Left ventricle myocardium inferior (tissue), 1 donor: ENCODE measurements around the gene PPARG. TPM values are rescaled to one million over a fixed set of nuclear protein-coding genes. Genes with fewer than 3 reads are reported as not detected.
A peak's percentile ranks its signal among the peaks of the same experiment; 100 is the strongest.

Experiments used
- DNase-seq: peaks from one replicate; pipeline ENCODE4 v3.0.0-alpha.2; 2020
- H3K27ac ChIP-seq: fragments of 200-600 bp; replicated peaks from 2 replicates; pipeline ENCODE4 v1.8.0; 2021
- H3K27me3 ChIP-seq: fragments of 200-600 bp; 2 replicates; pipeline ENCODE4 v1.8.0; 2021; ENCODE audit warnings: low read depth
- H3K36me3 ChIP-seq: fragments of 200-600 bp; 2 replicates; pipeline ENCODE4 v1.8.0; 2021
- H3K4me1 ChIP-seq: fragments of 200-600 bp; 2 replicates; pipeline ENCODE4 v1.8.0; 2021
- H3K4me3 ChIP-seq: fragments of 200-600 bp; 2 replicates; pipeline ENCODE4 v1.8.0; 2021; ENCODE audit warnings: mild to moderate bottlenecking, moderate library complexity
- H3K9me3 ChIP-seq: fragments of 200-600 bp; replicated peaks from 2 replicates; pipeline ENCODE4 v1.8.0; 2021
- CTCF ChIP-seq: fragments of 200-600 bp; IDR thresholded peaks from 2 replicates; pipeline ENCODE4 v1.8.0; 2021; ENCODE audit warnings: antibody characterized with exemption, mild to moderate bottlenecking, borderline replicate concordance
- intact Hi-C: fragments of 100-400 bp; cut with micrococcal nuclease; formaldehyde crosslinking; loops from one replicate; pipeline ENCODE4 v1.11.0; 2022
- total RNA-seq: library from RNA; stranded (reverse); fragmentation: NEBNext Ultra II Directional; extraction: Animal tissue kit (Norgen Biotek cat#: 25700); gene quantifications from one replicate; pipeline ENCODE4 v1.2.1, GENCODE V29; 2021
- donor health status: DM: no; HTN: yes; CAD: no; lungs with severe emphysema.

Gene PPARG
- total RNA-seq, 1 donor from 2014 or later, result 15.6 TPM

- Histone ChIP-seq H3K27me3 (no peaks in the 10 kb centered on the region), H3K4me1 (peaks cover 48% of the 10 kb centered on the region), H3K27ac (peak overlapping the region; percentile 79), H3K36me3 (no peaks in the 10 kb centered on the region), H3K9me3 (no peaks in the 10 kb centered on the region), H3K4me3 (no peak overlapping the region)
- no peak for TF ChIP-seq CTCF
- no peak for DNase-seq
- intact Hi-C loops, result no loop called here
Measured at GRCh38 chr3:12443781-12444522, 155.1 kb downstream of the PPARG start.

DNA sequence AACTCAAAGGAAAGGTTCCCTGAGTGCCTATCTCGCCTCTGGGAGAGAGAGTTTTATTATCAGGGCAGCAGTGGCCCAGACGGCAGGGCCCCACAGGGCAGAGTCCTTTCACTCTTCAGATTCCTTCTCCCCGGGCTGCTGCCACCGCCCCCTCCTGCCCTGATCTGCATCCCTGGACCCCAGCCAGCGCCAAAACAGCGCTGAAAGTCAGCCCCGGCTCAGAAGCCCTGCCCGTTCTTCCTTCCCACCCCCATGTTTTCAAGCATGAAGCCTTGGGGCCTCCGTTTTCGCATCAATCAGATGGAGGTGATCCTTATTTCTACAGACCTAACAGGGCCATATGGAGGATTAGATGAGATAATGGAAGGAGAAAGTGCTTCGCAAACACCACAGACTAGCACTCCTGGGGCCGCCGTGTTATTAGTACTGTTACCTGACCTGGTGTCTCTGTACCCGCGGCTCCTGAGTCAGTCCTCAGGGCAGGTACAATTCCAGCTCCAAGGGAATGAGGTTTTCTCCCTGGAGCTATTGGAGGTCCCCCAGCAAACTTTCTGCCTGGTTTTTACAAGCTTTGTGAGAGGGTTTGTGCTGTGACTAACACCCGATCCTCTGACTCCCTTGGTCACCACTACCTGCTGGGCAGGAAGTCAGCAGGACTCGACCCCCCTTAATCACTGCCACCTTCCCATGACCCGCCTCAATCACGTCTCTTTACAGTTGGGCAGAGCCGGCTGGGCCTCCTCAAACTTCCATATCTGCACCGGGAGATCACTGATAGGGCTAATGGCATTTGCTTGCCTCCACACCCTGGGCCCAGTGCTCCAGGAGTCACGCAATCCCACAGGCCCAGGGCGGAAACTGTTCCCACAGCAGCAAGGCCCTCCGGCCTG, 156.0 kb downstream of the PPARG start:
- no peak for TF ChIP-seq CTCF
- H3K27me3 ChIP-seq, result no peaks in the 10 kb centered on the region
- H3K4me1 ChIP-seq, result peaks cover 48% of the 10 kb centered on the region
- no peak overlapping the region for H3K4me3 ChIP-seq
- H3K36me3 ChIP-seq, result no peaks in the 10 kb centered on the region
- no peaks in the 10 kb centered on the region for H3K9me3 ChIP-seq
- DNase-seq, result no peak
- H3K27ac ChIP-seq, result peak overlapping the region; percentile 79
- intact Hi-C loops, result no loop called here

GRCh38 chr3:12445523-12446240, 156.8 kb downstream of the PPARG start:
- Histone ChIP-seq H3K4me1 (peaks cover 41% of the 10 kb centered on the region), H3K27me3 (no peaks in the 10 kb centered on the region), H3K9me3 (no peaks in the 10 kb centered on the region), H3K4me3 (no peak overlapping the region), H3K36me3 (no peaks in the 10 kb centered on the region), H3K27ac (no peak overlapping the region)
- intact Hi-C loops, result no loop called here
- no peak for DNase-seq
- no peak for TF ChIP-seq CTCF

GRCh38 chr3:12446298-12446697, 157.4 kb downstream of the PPARG start:
- intact Hi-C loops, result no loop called here
- H3K9me3 ChIP-seq, result peaks cover 2% of the 10 kb centered on the region
- TF ChIP-seq CTCF, result no peak
- H3K36me3 ChIP-seq, result no peaks in the 10 kb centered on the region
- peaks cover 35% of the 10 kb centered on the region for H3K4me1 ChIP-seq
- H3K27me3 ChIP-seq, result no peaks in the 10 kb centered on the region
- no peak for DNase-seq
- H3K27ac ChIP-seq, result no peak overlapping the region
- H3K4me3 ChIP-seq, result no peak overlapping the region

DNA sequence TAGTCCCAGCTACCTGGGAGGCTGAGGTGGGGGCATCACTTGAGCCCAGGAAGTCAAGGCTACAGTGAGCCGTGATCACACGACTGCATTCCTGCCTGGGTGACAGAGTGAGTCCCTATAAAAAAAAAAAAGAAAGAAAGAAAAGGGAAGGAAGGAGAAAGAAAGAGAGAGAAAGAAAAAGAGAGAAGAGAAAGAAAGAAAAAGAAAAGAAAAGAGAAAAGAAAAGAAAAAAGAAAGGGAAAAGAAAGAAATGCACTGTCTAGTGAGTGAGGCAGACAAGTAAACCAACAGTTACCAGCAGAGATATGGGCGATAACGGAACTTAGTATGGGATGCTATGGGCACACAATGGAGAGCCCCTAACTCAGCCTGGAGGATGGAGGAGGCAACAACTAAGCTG, 158.2 kb downstream of the PPARG start:
- no peak overlapping the region for H3K4me3 ChIP-seq
- no peak overlapping the region for H3K27ac ChIP-seq
- intact Hi-C loops, result no loop called here
- H3K4me1 ChIP-seq, result peaks cover 27% of the 10 kb centered on the region
- no peak for TF ChIP-seq CTCF
- no peak for DNase-seq
- H3K27me3 ChIP-seq, result no peaks in the 10 kb centered on the region
- no peaks in the 10 kb centered on the region for H3K36me3 ChIP-seq
- H3K9me3 ChIP-seq, result peaks cover 7% of the 10 kb centered on the region
